NCI-H1930 (cell line): ENCODE results near the gene SOX9.
A peak's percentile ranks its signal among the peaks of the same experiment; 100 is the strongest.

Source experiments
- DNase-seq, 2 experiments: peaks; one replicate each; lab custom pipeline; 2025; lab: John Stamatoyannopoulos, UW

Gene SOX9

DNA sequence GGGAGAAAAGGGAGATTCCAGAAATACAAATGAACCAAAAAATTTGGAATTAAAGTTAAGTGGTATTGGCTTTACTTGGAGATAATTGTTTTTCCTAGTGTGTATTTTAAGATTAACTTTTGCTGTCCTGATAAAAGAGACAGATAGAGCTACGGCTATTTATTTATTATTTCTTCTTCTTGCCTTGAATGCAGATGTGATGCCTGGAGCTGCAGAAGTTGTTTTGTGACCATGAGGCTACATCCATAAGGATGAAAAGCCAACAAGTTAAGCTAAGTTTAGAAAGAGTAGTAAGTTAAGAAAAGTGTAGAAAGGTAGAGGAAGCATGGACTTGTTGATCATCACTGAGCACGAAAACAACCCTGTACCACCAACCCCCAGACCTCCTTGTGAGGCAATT is 41.7 kb downstream of the SOX9 start:
- DNase-seq: no peak

DNA sequence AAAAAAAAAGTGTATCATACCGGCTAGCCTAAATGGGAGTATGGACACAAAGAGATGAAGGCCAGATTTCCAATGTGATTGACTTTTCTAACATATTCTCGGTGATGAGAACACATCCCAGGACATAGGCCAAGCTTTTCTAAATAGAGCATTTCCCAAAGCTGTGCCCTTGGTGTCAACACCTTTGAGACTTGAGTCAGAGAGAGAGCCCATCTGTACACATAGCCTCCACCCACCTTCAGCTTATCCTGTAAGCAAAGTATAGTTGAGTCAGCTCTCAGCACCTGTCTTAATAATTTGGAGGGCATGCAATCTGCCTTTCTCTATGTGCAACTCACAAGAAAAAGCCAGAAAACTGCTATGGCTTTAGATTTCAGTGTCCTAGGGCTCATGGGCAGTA is 42.7 kb downstream of the SOX9 start:
- DNase-seq: no peak

DNA sequence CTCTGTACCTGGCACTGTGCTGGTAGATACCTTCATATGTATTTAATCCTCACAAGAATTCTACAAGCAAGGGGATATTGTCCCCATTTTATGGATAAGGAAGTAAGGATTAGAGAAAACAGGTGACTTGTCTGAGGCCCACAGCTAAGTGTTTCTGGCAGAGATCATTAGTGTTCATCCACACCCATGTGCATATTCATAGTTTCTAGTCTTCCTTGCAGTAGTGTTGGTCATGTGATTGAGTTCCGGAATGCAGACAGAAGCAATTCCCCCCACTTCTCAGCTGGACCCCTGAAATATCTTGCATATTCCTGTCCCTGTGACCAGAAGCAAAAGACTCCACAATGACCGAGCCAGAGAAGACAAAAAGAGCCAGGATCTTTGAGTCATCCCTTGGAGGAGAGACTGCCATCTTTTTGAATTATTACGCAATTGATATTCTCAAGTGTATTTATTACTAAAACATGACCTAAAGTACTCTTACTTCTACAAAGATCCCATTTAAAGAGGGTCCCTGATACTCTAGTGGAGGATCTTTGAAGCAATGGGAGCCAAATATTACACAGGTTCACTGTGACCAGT is 43.4 kb downstream of the SOX9 start:
- no peak for DNase-seq

DNA sequence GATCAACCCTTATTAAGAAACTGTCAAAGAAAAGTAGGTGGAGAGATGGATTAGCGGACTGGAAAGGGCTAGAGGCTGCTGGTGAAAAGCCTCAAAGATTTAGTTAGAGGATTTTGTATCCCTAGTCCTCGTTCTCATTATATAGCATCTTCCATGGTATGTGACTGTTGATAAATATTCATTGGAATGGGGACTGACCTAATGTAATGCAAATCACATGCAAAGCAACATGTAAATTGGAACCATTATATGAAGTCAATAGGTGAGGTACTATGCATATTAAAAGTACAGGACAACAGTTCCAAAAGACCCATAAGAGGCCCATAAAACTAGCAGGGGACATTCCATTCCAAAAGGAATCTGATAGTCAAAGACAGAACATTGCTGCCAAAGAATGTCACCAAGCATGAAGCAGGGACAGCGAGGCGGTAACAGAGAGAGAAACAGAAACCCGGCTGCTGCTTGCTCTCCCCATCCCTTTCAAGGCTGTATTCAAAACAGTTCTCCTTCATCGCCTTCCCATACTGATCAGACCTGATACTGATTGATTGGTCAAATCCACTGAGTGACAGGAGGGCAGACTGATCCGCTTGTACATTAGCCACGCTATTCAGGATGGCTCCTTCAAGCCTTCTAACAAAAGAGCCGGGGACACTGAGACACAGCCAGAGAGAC is 44.5 kb downstream of the SOX9 start:
- DNase-seq: no peak

GRCh38 chr17:72165867-72166439 is 45.1 kb downstream of the SOX9 start:
- no peak for DNase-seq

GRCh38 chr17:72167593-72167992 is 46.8 kb downstream of the SOX9 start:
- no peak for DNase-seq

DNA sequence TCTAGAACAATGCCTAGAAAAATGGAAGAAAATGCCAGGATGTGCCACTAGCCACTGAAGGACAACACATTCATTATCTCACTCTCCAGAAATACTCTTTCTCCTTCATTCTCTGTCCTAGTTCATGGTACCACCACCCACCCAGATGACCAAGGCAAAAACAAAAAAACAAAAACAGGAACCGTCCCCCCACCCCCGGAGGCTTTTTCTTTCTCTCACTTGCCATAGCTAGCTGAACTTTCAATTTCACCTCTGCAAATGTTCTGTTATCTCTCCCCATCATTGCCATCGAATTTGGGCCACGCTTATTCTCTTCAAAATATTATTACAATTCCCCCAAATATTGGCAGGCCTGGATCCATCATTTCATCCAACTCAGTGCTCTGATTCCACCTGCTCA is 49.0 kb downstream of the SOX9 start:
- DNase-seq: no peak

GRCh38 chr17:72171703-72172667 is 51.2 kb downstream of the SOX9 start:
- DNase-seq: no peak

GRCh38 chr17:72173499-72174116 is 52.8 kb downstream of the SOX9 start:
- DNase-seq: peak; percentile 32 to 37

DNA sequence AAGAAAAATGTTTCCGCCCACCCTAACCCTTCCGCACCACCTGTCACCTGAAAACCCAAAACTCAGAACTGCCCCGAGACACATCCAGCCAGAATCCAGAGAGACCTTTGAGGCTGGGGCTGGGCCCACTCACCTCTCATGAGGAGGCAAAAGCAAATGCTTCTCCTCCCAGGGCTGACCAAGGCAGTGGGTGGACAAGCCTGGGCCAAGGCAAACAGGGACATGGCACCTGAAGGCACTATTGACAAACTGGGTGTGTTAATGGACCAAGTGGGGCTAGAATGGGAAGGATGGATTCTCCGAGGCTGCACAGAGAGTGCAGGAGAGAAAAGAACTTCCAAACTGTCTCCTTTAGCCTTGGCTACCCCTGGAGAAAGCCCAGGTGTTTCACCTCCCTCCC is 54.4 kb downstream of the SOX9 start:
- DNase-seq: no peak
